AG09309 (cell line): Measurements from ENCODE around the gene PRKG1.

Experiments
- DNase-seq: peaks from one replicate; pipeline ENCODE4 v3.0.0-alpha.2; 2010; ENCODE audit warnings: low read depth
- H3K4me3 ChIP-seq: 2 replicates; pipeline ENCODE4 v1.5.1; 2011; ENCODE audit warnings: mild to moderate bottlenecking, low read depth, low read length, moderate library complexity; ENCODE audit not compliant: control insufficient read depth
- TF ChIP-seq, protein P1 (sequence below): IDR thresholded peaks from 2 replicates; pipeline ENCODE4 v1.5.1; 2011; ENCODE audit warnings: mild to moderate bottlenecking, low read depth, low read length, inconsistent platforms; ENCODE audit not compliant: insufficient read depth, control insufficient read depth; ENCODE audit errors: missing control alignments

Gene PRKG1

GRCh38 chr10:51106311-51106945 is 32.1 kb downstream of the PRKG1 start:
- DNase-seq = no peak
- H3K4me3 ChIP-seq = no peak overlapping the region
- TF ChIP-seq, protein P1, sequence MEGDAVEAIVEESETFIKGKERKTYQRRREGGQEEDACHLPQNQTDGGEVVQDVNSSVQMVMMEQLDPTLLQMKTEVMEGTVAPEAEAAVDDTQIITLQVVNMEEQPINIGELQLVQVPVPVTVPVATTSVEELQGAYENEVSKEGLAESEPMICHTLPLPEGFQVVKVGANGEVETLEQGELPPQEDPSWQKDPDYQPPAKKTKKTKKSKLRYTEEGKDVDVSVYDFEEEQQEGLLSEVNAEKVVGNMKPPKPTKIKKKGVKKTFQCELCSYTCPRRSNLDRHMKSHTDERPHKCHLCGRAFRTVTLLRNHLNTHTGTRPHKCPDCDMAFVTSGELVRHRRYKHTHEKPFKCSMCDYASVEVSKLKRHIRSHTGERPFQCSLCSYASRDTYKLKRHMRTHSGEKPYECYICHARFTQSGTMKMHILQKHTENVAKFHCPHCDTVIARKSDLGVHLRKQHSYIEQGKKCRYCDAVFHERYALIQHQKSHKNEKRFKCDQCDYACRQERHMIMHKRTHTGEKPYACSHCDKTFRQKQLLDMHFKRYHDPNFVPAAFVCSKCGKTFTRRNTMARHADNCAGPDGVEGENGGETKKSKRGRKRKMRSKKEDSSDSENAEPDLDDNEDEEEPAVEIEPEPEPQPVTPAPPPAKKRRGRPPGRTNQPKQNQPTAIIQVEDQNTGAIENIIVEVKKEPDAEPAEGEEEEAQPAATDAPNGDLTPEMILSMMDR = no peak

GRCh38 chr10:51108406-51108805 is 34.1 kb downstream of the PRKG1 start:
- DNase-seq = no peak
- TF ChIP-seq, protein P1 = no peak
- no peak overlapping the region for H3K4me3 ChIP-seq

DNA sequence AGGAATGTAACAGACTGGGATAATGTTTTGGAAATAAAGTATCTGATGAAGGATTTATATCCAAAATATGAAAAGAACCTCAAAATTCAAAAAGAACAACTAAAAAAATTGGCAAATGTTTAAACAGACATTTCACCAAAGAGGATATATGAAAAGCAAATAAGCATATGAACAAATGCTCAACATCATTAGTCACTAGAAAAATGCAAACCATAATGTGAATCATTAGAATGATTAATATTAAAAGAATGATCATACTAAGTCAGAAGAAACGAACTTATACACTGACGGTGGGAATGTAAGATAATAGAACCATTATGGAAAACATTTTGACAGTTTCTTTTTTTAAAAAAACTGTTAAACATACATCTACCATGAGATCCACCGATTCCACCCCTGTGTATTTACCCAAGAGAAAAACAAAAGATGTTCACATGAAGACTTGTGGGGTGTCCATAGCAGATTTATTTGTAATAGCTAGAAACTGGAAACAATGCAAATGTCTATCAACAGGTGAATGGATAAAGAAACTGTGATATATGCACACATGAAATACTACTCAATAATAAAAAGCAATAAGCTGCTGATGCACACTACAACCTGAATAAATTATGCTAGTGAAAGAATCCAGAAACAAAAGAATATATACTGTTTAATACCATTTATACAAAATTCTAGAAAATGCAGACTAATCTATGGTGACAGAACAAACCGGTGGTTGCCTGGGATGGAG is 35.7 kb downstream of the PRKG1 start:
- DNase-seq = peak; percentile 28
- H3K4me3 ChIP-seq = no peak overlapping the region; the same call in 1 of the 2 replicates
- TF ChIP-seq, protein P1 = no peak

- no peak overlapping the region for H3K4me3 ChIP-seq
- no peak for DNase-seq
- TF ChIP-seq, protein P1 = no peak
These were observed 37.7 kb downstream of the PRKG1 start for GRCh38 chr10:51112013-51112412.

- no peak overlapping the region for H3K4me3 ChIP-seq
- TF ChIP-seq, protein P1 = no peak
- DNase-seq = no peak
These were observed 38.7 kb downstream of the PRKG1 start for GRCh38 chr10:51113007-51113406.

DNA sequence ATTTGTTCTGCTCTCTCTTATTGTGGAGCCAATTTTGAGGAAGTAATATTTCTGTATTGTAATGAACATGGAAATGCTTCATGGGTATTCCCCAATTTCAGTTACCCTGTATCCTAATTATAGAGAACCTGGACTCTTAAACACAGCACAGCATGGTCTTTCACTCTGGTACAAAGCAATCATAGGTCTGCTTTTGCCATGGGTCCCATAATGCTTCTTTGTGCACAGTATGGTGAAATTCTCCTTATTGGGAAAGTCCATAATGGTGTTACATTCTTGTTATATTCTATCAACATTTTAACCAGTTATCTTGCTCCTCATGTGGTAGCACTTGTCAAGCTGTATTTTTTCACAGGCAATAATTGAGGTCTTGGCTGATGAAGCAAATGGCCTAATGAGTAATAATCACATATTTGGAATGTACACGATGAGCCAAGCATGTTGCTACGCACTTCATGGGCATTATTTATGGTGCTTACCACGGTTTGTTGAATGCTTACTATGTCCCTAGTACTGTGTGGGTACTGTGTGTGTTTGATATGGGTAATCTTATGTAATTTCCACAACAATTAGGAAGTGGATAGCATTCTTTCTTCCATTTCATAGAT is 42.9 kb downstream of the PRKG1 start:
- no peak overlapping the region for H3K4me3 ChIP-seq
- DNase-seq = no peak
- TF ChIP-seq, protein P1 = no peak
